Neutrophil (primary cell): ENCODE measurements around the gene ABLIM3.
"Not testable (repeated sequence)": the region's sequence is repeated elsewhere in the genome, so short reads cannot be mapped to it uniquely, and the experiment has no call there.

Experiments
- H3K27ac ChIP-seq: fragments of 200-600 bp; sonication (generic); 2 replicates; pipeline ENCODE4 v1.5.1; 2016; ENCODE audit warnings: mild to moderate bottlenecking, moderate library complexity
- H3K27me3 ChIP-seq: fragments of 200-600 bp; sonication (generic); 2 replicates; pipeline ENCODE4 v1.6.0; 2016; ENCODE audit warnings: mild to moderate bottlenecking
- H3K36me3 ChIP-seq: fragments of 200-600 bp; sonication (generic); 2 replicates; pipeline ENCODE4 v1.5.1; 2017
- H3K4me1 ChIP-seq, 2 experiments: fragments of 200-600 bp in 1 of 2; sonication (generic) in 1 of 2; 1 replicate in 1 of 2; 2 replicates in 1 of 2; pipeline versions ENCODE4 v1.5.1 to v1.6.1; 2013 to 2016; ENCODE audit warnings: low read depth in 1 of 2, low read length in 1 of 2, mild to moderate bottlenecking in 1 of 2, moderate library complexity in 1 of 2; ENCODE audit not compliant: control insufficient read depth in 1 of 2, insufficient read depth in 1 of 2
- H3K4me3 ChIP-seq, 2 experiments: fragments of 200-600 bp in 1 of 2; sonication (generic) in 1 of 2; 1 replicate in 1 of 2; 2 replicates in 1 of 2; pipeline ENCODE4 v1.5.1; 2013 to 2016; ENCODE audit warnings: low read depth in 1 of 2, low read length in 1 of 2, mild to moderate bottlenecking in 1 of 2, moderate library complexity in 1 of 2
- H3K9me3 ChIP-seq: fragments of 200-600 bp; sonication (generic); 2 replicates; pipeline ENCODE4 v1.5.1; 2016
- CTCF ChIP-seq: fragments of 200-600 bp; sonication (generic); IDR thresholded peaks from 2 replicates; pipeline ENCODE4 v1.5.1; 2016; ENCODE audit warnings: antibody characterized with exemption

ABLIM3 gene

GRCh38 chr5:149181732-149182131 lies 40.4 kb downstream of the ABLIM3 start:
- no peaks in the 10 kb centered on the region for H3K36me3 ChIP-seq
- H3K9me3 ChIP-seq = no peaks in the 10 kb centered on the region
- H3K4me1 ChIP-seq = no peaks in the 10 kb centered on the region
- no peak overlapping the region for H3K27ac ChIP-seq
- TF ChIP-seq CTCF = no peak
- H3K27me3 ChIP-seq = peaks cover 55% of the 10 kb centered on the region
- H3K4me3 ChIP-seq = no peak overlapping the region

GRCh38 chr5:149182241-149182640 lies 40.9 kb downstream of the ABLIM3 start:
- H3K9me3 ChIP-seq = no peaks in the 10 kb centered on the region
- peaks cover 55% of the 10 kb centered on the region for H3K27me3 ChIP-seq
- no peaks in the 10 kb centered on the region for H3K36me3 ChIP-seq
- no peaks in the 10 kb centered on the region for H3K4me1 ChIP-seq
- H3K4me3 ChIP-seq = no peak overlapping the region
- no peak for TF ChIP-seq CTCF
- H3K27ac ChIP-seq = no peak overlapping the region

GRCh38 chr5:149185067-149185466 lies 43.8 kb downstream of the ABLIM3 start:
- H3K9me3 ChIP-seq = no peaks in the 10 kb centered on the region
- H3K4me1 ChIP-seq = no peaks in the 10 kb centered on the region
- no peak overlapping the region for H3K4me3 ChIP-seq
- TF ChIP-seq CTCF = no peak
- H3K27ac ChIP-seq = no peak overlapping the region
- no peaks in the 10 kb centered on the region for H3K36me3 ChIP-seq
- peaks cover 36% of the 10 kb centered on the region for H3K27me3 ChIP-seq

GRCh38 chr5:149186506-149186905 lies 45.2 kb downstream of the ABLIM3 start:
- Histone ChIP-seq H3K27me3 (peaks cover 33% of the 10 kb centered on the region), H3K27ac (no peak overlapping the region)
- no peak for TF ChIP-seq CTCF

GRCh38 chr5:149187617-149188016 lies 46.3 kb downstream of the ABLIM3 start:
- peaks cover 25% of the 10 kb centered on the region for H3K27me3 ChIP-seq
- H3K4me1 ChIP-seq, H3K27ac ChIP-seq, H3K9me3 ChIP-seq, H3K4me3 ChIP-seq, H3K36me3 ChIP-seq: not testable (repeated sequence)

More at GRCh38 chr5:149186506-149186905, 45.2 kb downstream of the ABLIM3 start:
- no peak overlapping the region for H3K4me3 ChIP-seq
- no peaks in the 10 kb centered on the region for H3K36me3 ChIP-seq
- H3K9me3 ChIP-seq = no peaks in the 10 kb centered on the region
- no peaks in the 10 kb centered on the region for H3K4me1 ChIP-seq

- TF ChIP-seq CTCF = no peak
- Histone ChIP-seq H3K9me3 (no peaks in the 10 kb centered on the region), H3K4me3 (no peak overlapping the region), H3K36me3 (no peaks in the 10 kb centered on the region), H3K27me3 (peaks cover 20% of the 10 kb centered on the region), H3K27ac (no peak overlapping the region), H3K4me1 (no peaks in the 10 kb centered on the region)
Measured at GRCh38 chr5:149188383-149188782, 47.1 kb downstream of the ABLIM3 start.
